GM12878 (cell line): ENCODE results near the gene MST1.

Experiments used
- CBX5 ChIP-seq: sonication (generic); IDR thresholded peaks from 2 replicates; pipeline ENCODE4 v1.6.1; 2016; ENCODE audit warnings: low read depth, moderate library complexity, mild to moderate bottlenecking, inconsistent platforms
- CHD2 ChIP-seq: IDR thresholded peaks from 2 replicates; pipeline ENCODE4 v1.6.1; 2011; ENCODE audit warnings: low read depth, low read length, improper control_type of control experiment, borderline replicate concordance
- CTCF ChIP-seq, 3 experiments: IDR thresholded peaks in 2 of 3; conservative IDR thresholded peaks in 1 of 3; 2 replicates each; pipeline ENCODE4 v1.5.1; 2011; ENCODE audit warnings: low read depth in 3 of 3, low read length in 3 of 3, mild to moderate bottlenecking in 3 of 3, control low read depth in 2 of 3, moderate library complexity in 2 of 3, inconsistent platforms in 1 of 3, mixed read lengths in 1 of 3; ENCODE audit not compliant: control insufficient read depth in 2 of 3, insufficient read depth in 1 of 3; ENCODE audit errors: extremely low read depth in 1 of 3
- KDM1A ChIP-seq: fragments of 200-600 bp; sonication (generic); IDR thresholded peaks from 2 replicates; pipeline ENCODE4 v1.6.1; 2016; ENCODE audit warnings: borderline replicate concordance
- LARP7 ChIP-seq: fragments of 450-650 bp; IDR thresholded peaks from 2 replicates; pipeline ENCODE4 v1.6.1; 2017; ENCODE audit warnings: mild to moderate bottlenecking
- MLLT1 ChIP-seq: fragments of 450-650 bp; IDR thresholded peaks from 2 replicates; pipeline ENCODE4 v1.6.1; 2016; ENCODE audit warnings: mild to moderate bottlenecking
- RAD21 ChIP-seq: IDR thresholded peaks from 2 replicates; pipeline ENCODE4 v1.6.1; 2011; ENCODE audit warnings: mild to moderate bottlenecking, low read depth, low read length, moderate library complexity; ENCODE audit not compliant: insufficient read depth
- SUPT20H ChIP-seq: IDR thresholded peaks from 2 replicates; pipeline ENCODE4 v1.6.1; 2011; ENCODE audit warnings: low read depth, mild to moderate bottlenecking, low read length, moderate library complexity, borderline replicate concordance; ENCODE audit not compliant: control insufficient read depth
- TCF12 ChIP-seq: IDR thresholded peaks from 2 replicates; pipeline ENCODE4 v1.6.1; 2011; ENCODE audit warnings: low read depth, mild to moderate bottlenecking, low read length
- TCF7 ChIP-seq: IDR thresholded peaks from 2 replicates; pipeline ENCODE4 v1.6.1; 2014; ENCODE audit warnings: antibody characterized with exemption, borderline replicate concordance
- ZNF274 ChIP-seq: IDR thresholded peaks from one replicate; pipeline ENCODE4 v1.8.0; 2011; ENCODE audit not compliant: insufficient read length, insufficient read depth

- no peak for TF ChIP-seq TCF12
- TF ChIP-seq CHD2, result no peak
- TF ChIP-seq MLLT1, result no peak
- TF ChIP-seq CTCF (IDR thresholded peaks at IDR 0.05 in 2 of 3, conservative IDR thresholded peaks at IDR 0.05 in 1 of 3; ENCODE audit: control insufficient read depth in 2 of 3, extremely low read depth in 1 of 3, insufficient read depth in 1 of 3, low read depth in 3 of 3, low read length in 3 of 3), result no peak
- no peak for TF ChIP-seq RAD21
- TF ChIP-seq SUPT20H, result no peak
- no peak for TF ChIP-seq LARP7
- TF ChIP-seq CBX5, result no peak
- no peak for TF ChIP-seq ZNF274
- no peak for TF ChIP-seq KDM1A
- no peak for TF ChIP-seq TCF7
Observed at GRCh38 chr3:49725906-49726681, 36.8 kb upstream of the MST1 start.
